HK-2 (cell line): ENCODE measurements around the gene OTULIN.

Experiments used
- DNase-seq: peaks from one replicate; pipeline ENCODE4 v3.0.0-alpha.2; 2018; ENCODE audit not compliant: unreplicated experiment

The OTULIN gene

GRCh38 chr5:14668181-14668591, 3.7 kb downstream of the OTULIN start:
- no peak for DNase-seq

- no peak for DNase-seq
These were observed 4.9 kb downstream of the OTULIN start for GRCh38 chr5:14669415-14669814.

GRCh38 chr5:14669975-14670374, 5.5 kb downstream of the OTULIN start:
- no peak for DNase-seq

- DNase-seq: no peak
These were observed 6.9 kb downstream of the OTULIN start for GRCh38 chr5:14671414-14671813.

- no peak for DNase-seq
These were observed 7.6 kb downstream of the OTULIN start for GRCh38 chr5:14672082-14672481.

- DNase-seq: no peak
These were observed 8.2 kb downstream of the OTULIN start for GRCh38 chr5:14672484-14673394.

- DNase-seq: no peak
These were observed 8.9 kb downstream of the OTULIN start for GRCh38 chr5:14673443-14673842.

GRCh38 chr5:14674983-14675854, 10.7 kb downstream of the OTULIN start:
- no peak for DNase-seq

- DNase-seq: no peak
These were observed 11.4 kb downstream of the OTULIN start for GRCh38 chr5:14675865-14676300.

GRCh38 chr5:14676320-14676719, 11.8 kb downstream of the OTULIN start:
- peak; percentile 36 for DNase-seq

GRCh38 chr5:14678773-14679334, 14.3 kb downstream of the OTULIN start:
- DNase-seq: no peak

- no peak for DNase-seq
These were observed 15.1 kb downstream of the OTULIN start for GRCh38 chr5:14679595-14679994.

GRCh38 chr5:14681236-14681752, 16.8 kb downstream of the OTULIN start:
- no peak for DNase-seq

- DNase-seq: no peak
These were observed 19.5 kb downstream of the OTULIN start for GRCh38 chr5:14683906-14684455.

GRCh38 chr5:14684757-14685156, 20.2 kb downstream of the OTULIN start:
- DNase-seq: no peak

- no peak for DNase-seq
These were observed 21.2 kb downstream of the OTULIN start for GRCh38 chr5:14685757-14686156.

- DNase-seq: no peak
These were observed 22.0 kb downstream of the OTULIN start for GRCh38 chr5:14686517-14686916.

GRCh38 chr5:14687023-14687665, 22.6 kb downstream of the OTULIN start:
- DNase-seq: no peak

GRCh38 chr5:14693070-14693469, 28.6 kb downstream of the OTULIN start:
- no peak for DNase-seq

- DNase-seq: no peak
These were observed 30.6 kb downstream of the OTULIN start for GRCh38 chr5:14695152-14695551.

GRCh38 chr5:14696057-14696456, 31.5 kb downstream of the OTULIN start:
- no peak for DNase-seq
